GM21529 (cell line): ENCODE data around the gene ARL6IP5.

ENCODE experiments used
- ATAC-seq: cut with Tn5 transposase; IDR thresholded peaks from one replicate; pipeline ENCODE4 v1.9.1; 2021; ENCODE audit not compliant: unreplicated experiment

ARL6IP5 gene

GRCh38 chr3:69149586-69149985, 64.8 kb downstream of the ARL6IP5 start:
- ATAC-seq = no peak
